Superior temporal gyrus (tissue), 1 donor: ENCODE data around the gene BCAM.
"Not testable (repeated sequence)": the region's sequence is repeated elsewhere in the genome, so short reads cannot be mapped to it uniquely, and the experiment has no call there.

Experiments
- DNase-seq: peaks from one replicate; pipeline ENCODE4 v3.0.0-alpha.2; 2016; ENCODE audit errors: extremely low spot score

BCAM gene

DNA sequence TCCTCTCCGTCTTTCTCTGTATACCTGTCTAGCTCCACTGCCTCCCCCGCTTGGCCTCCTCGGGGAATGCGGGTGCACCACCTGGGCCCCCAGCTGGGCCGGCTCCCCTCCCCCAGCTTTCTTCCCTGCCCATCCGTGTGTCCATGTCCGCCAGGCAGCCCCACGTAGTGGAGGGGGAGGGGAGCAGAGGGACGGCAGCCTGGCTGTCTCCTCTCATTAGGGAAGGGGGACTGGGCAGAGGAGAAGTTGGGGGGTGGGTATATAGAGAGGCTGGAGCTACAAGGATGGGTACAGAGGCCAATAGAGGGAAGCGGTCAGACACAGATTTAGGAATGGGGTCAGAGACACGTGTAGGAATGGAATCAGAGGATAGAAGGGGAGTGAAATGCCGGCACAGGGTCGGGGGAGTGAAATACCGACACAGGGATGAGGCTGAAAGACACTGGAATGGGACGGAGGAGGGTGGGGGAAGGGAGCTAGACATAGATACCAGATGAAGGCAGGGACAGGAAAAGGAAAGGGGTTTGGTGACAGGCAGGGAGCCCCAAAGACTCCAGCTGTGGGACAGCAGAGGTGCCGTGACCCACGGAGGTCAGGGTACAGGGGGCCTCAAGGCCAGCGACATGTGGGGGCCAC is 40.0 kb downstream of the BCAM start:
- DNase-seq: no peak

DNA sequence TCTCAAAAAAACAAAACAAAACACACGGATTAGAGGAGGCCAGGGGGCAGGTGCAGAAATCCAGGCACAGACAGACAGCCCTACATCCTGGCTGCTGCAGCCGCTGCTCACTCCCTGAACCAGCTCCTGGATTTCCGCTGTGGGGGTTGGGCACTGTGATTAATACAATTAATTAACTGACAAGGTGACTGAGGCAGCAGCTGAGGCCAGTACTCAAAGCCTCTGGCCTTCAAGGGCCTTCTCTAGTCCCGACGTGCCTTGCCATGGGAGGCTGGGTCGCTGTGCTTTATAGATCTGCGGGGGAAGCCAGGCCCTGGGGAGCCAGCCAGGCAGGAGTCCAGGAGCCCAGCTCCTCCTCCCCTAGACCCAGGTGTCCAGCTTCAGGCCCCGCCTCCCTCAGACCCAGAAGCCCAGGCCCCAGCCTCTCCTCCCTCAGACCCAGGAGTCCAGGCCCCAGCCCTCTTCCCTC is 41.8 kb downstream of the BCAM start:
- no peak for DNase-seq

DNA sequence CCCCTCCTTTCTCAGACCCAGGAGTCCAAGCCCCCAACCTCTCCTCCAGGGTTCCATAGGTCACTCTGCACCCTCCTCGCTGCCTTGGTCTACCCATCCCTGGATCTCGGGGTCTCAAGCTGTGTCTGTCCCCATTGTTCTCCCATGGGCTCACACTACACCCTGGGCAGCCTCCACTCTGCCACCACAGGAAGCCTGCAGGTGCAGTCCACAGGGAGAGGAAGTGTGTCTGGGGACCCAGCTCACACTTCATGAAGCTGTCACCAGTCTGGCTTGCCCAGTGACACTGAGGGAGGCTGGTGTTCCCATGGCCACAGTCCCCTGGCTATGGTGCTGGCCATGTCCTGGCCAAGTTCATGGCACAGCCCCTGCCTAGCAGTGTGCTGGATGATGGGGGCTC is 42.5 kb downstream of the BCAM start:
- DNase-seq: no peak

DNA sequence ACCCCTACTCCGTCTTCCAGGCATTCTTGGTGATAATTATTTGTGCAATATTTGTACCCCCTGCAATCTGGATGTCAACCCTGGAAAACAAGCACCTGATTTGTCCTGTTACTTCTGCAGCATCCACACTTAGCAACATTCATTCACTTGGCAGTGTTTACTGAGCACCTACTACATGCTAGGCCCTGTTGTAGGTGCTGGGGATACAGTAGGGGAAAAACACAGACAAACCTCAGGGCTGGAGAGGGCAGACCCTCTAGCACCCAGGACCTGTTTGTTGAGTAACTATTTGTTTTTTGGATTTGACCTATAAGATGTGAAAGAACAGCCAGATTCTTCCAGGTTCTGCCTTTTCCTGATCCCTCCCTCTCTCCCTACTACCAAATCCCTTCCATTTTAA is 46.7 kb downstream of the BCAM start:
- DNase-seq: no peak

DNA sequence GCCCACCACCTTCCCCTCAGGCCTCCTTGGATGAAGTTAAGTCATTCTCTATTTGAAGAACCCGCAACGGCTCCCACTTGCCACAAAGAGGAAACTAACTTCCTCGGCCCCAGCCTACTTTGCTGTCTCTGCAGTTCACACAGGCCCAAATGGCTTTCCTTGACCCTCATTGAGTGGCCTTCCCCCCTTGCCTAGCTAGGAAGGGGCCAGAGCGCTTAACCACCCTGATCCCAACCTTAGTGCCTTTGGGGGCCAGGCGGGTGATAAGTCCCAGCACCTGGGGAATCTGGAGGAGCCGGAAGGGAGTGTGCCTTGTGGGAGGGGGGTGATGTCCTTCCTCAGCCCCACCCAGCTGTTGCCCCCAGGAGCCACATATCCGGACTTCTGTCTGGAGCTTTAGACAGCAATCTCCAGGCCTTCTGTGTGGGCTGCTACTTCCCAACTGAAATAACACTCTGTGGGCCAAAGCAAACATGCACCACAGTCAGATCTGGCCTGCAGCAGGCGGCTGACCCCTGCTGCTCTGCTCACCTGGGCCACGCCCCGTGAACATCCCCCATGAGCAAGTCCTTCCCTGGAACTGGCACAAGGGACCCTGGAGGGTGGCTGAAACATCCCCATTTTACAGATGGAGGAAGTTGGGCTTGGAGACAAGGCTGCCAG is 47.6 kb downstream of the BCAM start:
- no peak for DNase-seq

DNA sequence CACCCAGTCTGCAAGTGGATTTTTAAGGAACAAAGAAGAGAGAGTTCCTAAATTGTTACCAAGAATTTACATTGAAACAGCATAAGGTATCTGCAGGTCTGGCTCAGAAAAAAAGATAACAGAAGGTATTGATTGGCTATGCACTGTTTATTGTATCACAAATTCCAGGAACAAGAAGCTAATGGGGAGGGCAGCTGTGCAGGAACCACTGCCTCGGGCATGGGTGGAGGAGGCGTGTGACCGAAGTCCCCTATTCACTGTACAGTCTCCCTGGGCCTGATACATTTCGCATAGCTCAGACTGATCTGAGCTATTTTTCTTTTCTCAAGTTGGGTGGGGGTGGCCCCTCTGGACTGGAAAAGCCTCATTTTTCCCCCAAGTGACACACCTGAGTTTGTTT is 48.9 kb downstream of the BCAM start:
- DNase-seq: no peak

DNA sequence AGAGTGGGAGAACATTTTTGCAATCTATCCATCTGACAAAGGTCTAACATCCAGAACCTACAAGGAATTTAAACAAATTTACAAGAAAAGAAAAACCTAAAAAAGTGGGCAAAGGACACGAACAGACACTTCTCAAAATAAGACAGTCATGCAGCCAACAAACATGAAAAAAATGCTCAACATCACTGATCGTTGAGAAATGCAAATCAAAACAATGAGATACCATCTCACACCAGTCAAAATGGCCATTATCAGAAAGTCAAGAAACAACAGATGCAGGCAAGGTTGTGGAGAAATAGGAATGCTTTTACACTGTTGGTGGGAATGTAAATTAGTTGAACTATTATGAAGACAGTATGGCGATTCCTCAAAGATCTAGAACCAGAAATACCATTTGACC is 52.7 kb downstream of the BCAM start:
- DNase-seq: not testable (repeated sequence)

DNA sequence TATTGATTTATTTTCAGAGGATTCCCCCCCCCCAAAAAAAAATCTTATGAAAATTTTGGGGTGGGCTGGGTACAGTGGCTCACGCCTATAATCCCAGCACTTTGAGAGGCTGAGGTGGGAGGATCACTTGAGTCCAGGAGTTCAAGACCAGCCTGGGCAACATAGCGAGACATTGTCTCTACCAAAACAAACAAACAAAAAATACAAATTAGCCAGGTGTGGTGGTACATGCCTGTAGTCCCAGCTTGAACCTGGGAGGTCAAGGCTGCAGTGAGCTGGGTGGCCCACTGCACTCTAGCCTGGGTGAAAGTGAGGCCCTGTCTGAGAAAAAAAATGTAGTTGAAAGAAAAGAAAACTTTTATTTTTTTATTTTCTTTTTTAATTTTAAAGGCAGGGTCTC is 55.1 kb downstream of the BCAM start:
- DNase-seq: no peak

DNA sequence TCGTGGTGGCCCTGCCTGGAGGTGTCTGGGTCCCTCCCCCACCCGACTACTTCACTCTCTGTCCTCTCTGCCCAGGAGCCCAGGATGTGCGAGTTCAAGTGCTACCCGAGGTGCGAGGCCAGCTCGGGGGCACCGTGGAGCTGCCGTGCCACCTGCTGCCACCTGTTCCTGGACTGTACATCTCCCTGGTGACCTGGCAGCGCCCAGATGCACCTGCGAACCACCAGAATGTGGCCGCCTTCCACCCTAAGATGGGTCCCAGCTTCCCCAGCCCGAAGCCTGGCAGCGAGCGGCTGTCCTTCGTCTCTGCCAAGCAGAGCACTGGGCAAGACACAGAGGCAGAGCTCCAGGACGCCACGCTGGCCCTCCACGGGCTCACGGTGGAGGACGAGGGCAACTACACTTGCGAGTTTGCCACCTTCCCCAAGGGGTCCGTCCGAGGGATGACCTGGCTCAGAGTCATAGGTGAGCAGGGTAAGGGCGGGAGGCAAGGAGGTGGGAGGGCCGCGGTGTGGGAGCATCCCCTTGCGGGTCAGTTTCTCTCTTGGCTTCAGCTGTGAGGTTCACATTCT is 56.4 kb downstream of the BCAM start:
- no peak for DNase-seq

DNA sequence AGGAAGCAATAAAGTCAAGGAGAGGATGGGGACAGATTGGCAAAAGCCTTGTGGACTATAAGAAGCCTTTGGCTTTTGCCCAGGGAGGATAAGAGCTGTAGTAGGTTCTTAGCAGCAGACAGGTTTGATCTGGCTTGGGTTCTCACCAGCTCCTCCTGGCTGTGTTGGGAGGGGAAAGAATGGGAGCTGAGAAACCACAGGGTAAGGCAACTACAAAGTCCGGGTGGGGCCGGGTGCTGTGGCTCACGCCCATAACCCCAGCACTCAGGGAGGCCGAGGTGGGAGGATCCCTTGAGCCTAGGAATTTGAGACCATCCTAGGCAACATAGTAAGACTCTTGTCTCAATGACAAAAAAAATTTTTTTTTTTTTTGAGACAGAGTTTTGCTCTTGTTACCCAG is 57.8 kb downstream of the BCAM start:
- DNase-seq: no peak

DNA sequence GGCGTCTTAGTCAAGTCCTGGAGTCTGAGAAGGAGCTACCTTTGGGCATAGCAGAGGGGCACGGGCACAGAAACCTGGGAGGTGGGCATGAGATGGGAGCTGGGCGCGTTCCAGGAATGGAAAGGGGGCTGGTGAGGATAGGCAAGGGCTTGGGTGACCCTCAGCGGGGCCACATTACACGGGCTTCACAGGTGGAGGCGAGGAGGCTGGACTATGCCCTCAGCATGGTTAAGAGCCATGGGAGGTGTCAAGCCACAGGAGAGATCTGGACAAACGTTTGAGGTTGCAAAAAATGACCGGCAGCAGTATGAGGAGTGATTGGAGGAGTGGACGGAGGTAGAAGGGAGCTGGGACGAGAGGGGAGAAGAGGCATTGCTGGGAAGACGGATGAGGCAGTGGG is 58.7 kb downstream of the BCAM start:
- DNase-seq: no peak

DNA sequence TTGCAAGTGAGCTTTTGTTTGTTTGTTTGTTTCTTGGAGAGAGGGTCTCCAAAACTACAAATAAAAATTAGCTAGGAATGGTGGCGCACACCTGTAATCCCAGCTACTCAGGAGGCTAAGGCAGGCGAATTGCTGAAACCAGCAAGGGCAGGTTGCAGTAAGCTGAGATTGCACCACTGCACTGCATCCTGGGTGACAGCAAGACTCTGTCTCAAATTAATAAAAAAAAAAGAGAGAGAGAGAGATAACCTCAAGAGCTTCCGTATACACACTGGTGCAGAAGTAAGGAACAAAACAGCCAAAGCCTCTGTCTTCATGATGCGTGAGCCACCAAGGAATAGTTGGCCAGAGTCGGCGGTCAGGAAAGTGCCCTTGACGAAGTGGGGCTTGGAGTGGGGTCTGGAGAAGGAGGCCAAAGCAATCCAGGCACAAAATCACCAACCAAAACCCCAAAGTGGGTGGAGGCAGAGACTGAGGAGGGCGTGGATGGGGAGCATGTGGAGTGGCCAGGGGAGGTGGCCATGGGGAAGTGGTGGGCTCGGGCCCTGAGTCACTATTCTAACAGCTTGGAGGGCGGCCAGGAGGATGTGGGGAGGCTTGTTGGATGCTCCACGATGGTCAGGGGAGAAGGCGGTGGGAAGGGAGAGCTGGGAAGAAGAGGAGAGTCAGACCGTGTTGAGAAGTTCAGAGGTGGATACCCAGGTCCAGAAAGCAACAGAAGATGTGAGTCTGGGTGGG is 61.0 kb downstream of the BCAM start:
- DNase-seq: no peak
